ENCODE data around the gene RAB10.

DNA sequence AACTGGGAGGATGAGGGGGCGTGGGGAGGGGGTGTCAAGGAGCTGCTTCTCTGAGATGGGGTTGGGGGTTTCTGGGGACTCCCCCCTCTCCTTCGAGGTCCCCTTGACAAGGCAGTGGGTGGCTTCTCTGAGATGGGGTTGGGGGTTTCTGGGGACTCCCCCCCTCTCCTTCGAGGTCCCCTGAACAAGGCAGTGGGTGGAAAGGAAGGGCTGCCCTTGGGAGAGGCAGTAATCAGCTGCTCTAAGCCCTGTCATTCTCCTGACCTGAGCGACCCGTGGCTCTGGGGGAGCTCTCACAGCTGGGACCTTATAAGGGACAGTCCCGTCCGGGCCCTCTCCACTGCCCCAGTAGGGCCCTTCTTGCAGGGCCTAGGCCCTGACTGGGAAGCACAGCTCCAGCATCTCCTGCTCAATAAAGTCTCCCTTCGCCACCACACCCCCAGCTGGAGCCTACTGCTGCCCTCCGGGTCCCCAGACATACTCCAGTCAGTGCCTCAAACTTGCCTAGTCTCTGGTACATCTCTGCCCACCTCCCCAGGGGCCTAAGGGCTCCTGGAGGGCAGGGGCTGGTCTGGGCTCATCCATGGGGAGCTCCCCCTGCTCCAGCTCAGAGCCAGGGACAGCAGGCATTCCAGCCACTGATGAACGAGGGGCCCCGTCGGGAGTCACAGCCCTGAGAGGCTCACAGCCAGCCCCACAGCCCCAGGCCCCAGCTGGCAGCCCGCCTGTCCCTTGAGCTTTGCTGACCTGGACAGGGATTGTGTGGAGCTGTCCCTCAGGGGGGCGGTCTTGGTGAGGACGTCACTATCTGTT, 141.8 kb downstream of the RAB10 start:
- TF ChIP-seq CTCF (IDR thresholded peaks at IDR 0.05; ENCODE audit: poor library complexity) (no peak), EZH2 (IDR thresholded peaks at IDR 0.05; ENCODE audit: borderline replicate concordance) (no peak)

Measured in hepatocyte (in vitro differentiated cells).